ENCODE measurements around the gene GARIN5B. TPM values are rescaled to one million over a fixed set of nuclear protein-coding genes. Genes with fewer than 3 reads are reported as not detected.

Gene GARIN5B
- total RNA-seq, 1 experiment from 2014 or later, result not detected

Other genes with a start within 250 kb of the GARIN5B start
- 85.7 and 87.4 TPM in 2 replicates for gene PPP1R12C, start 245.6 kb downstream of the GARIN5B start, total RNA-seq (2014; rRNA removed; shearing (Covaris generic))
- 467 and 500 TPM in 2 replicates for gene TNNT1, start 214.1 kb downstream of the GARIN5B start, total RNA-seq (2014; rRNA removed; shearing (Covaris generic))
- 0.77 TPM in 1 of 2 replicates, not detected in the other for gene TNNI3, start 205.5 kb downstream of the GARIN5B start, total RNA-seq (2014; rRNA removed; shearing (Covaris generic))
- gene DNAAF3, start 196.6 kb downstream of the GARIN5B start, total RNA-seq (2014; rRNA removed; shearing (Covaris generic)), result 10.6 and 15.6 TPM in 2 replicates
- gene SYT5, start 183.0 kb downstream of the GARIN5B start, total RNA-seq (2014; rRNA removed; shearing (Covaris generic)), result 0.09 and 1.8 TPM in 2 replicates
- gene PTPRH, start 153.8 kb downstream of the GARIN5B start, total RNA-seq (2014; rRNA removed; shearing (Covaris generic)), result 12.3 and 18.4 TPM in 2 replicates
- 1.6 and 3.4 TPM in 2 replicates for gene TMEM86B, start 134.5 kb downstream of the GARIN5B start, total RNA-seq (2014; rRNA removed; shearing (Covaris generic))
- gene PPP6R1, start 104.2 kb downstream of the GARIN5B start, total RNA-seq (2014; rRNA removed; shearing (Covaris generic)), result 73.6 and 80.1 TPM in 2 replicates
- gene HSPBP1, start 83.2 kb downstream of the GARIN5B start, total RNA-seq (2014; rRNA removed; shearing (Covaris generic)), result 88.0 and 108 TPM in 2 replicates
- gene BRSK1, start 79.3 kb downstream of the GARIN5B start, total RNA-seq (2014; rRNA removed; shearing (Covaris generic)), result 11.6 and 12.8 TPM in 2 replicates
- gene TMEM150B, start 37.9 kb downstream of the GARIN5B start, total RNA-seq (2014; rRNA removed; shearing (Covaris generic)), result not detected in 2 replicates
- 19.1 and 19.8 TPM in 2 replicates for gene KMT5C, start 23.4 kb downstream of the GARIN5B start, total RNA-seq (2014; rRNA removed; shearing (Covaris generic))
- gene COX6B2, start 8.5 kb downstream of the GARIN5B start, total RNA-seq (2014; rRNA removed; shearing (Covaris generic)), result 0.28 TPM in 1 of 2 replicates, not detected in the other
- gene IL11, start 7.2 kb upstream of the GARIN5B start, total RNA-seq (2014; rRNA removed; shearing (Covaris generic)), result 8.4 and 9.4 TPM in 2 replicates
- gene TMEM190, start 13.6 kb upstream of the GARIN5B start, total RNA-seq (2014; rRNA removed; shearing (Covaris generic)), result not detected in 2 replicates
- 1.2 TPM in 1 of 2 replicates, not detected in the other for gene TMEM238, start 21.0 kb upstream of the GARIN5B start, total RNA-seq (2014; rRNA removed; shearing (Covaris generic))
- gene RPL28, start 22.7 kb upstream of the GARIN5B start, total RNA-seq (2014; rRNA removed; shearing (Covaris generic)), result 453 and 647 TPM in 2 replicates
- gene UBE2S, start 44.5 kb upstream of the GARIN5B start, total RNA-seq (2014; rRNA removed; shearing (Covaris generic)), result 272 and 464 TPM in 2 replicates
- gene SHISA7, start 80.0 kb upstream of the GARIN5B start, total RNA-seq (2014; rRNA removed; shearing (Covaris generic)), result not detected in 2 replicates
- 114 and 139 TPM in 2 replicates for gene ISOC2, start 98.4 kb upstream of the GARIN5B start, total RNA-seq (2014; rRNA removed; shearing (Covaris generic))
- gene C19orf85, start 101.5 kb upstream of the GARIN5B start, total RNA-seq (2014; rRNA removed; shearing (Covaris generic)), result 0.07 TPM in 1 of 2 replicates, not detected in the other
- 4.1 and 4.8 TPM in 2 replicates for gene ZNF628, start 113.4 kb upstream of the GARIN5B start, total RNA-seq (2014; rRNA removed; shearing (Covaris generic))
- 56.2 and 65.7 TPM in 2 replicates for gene NAT14, start 121.9 kb upstream of the GARIN5B start, total RNA-seq (2014; rRNA removed; shearing (Covaris generic))
- gene SSC5D, start 125.2 kb upstream of the GARIN5B start, total RNA-seq (2014; rRNA removed; shearing (Covaris generic)), result 1.1 and 1.2 TPM in 2 replicates
- gene SBK2, start 173.9 kb upstream of the GARIN5B start, total RNA-seq (2014; rRNA removed; shearing (Covaris generic)), result 0.38 TPM in 1 of 2 replicates, not detected in the other
- 0.19 and 0.81 TPM in 2 replicates for gene SBK3, start 182.3 kb upstream of the GARIN5B start, total RNA-seq (2014; rRNA removed; shearing (Covaris generic))
- 7.9 and 16.6 TPM in 2 replicates for gene ZNF579, start 217.6 kb upstream of the GARIN5B start, total RNA-seq (2014; rRNA removed; shearing (Covaris generic))
- gene FIZ1, start 236.3 kb upstream of the GARIN5B start, total RNA-seq (2014; rRNA removed; shearing (Covaris generic)), result 11.5 and 11.7 TPM in 2 replicates
- gene ZNF524, start 237.0 kb upstream of the GARIN5B start, total RNA-seq (2014; rRNA removed; shearing (Covaris generic)), result 20.0 and 23.7 TPM in 2 replicates
- 0.81 and 1.4 TPM in 2 replicates for gene ZNF865, start 242.4 kb upstream of the GARIN5B start, total RNA-seq (2014; rRNA removed; shearing (Covaris generic))